ENCODE results near the gene MLLT6. TPM values are rescaled to one million over a fixed set of nuclear protein-coding genes. Genes with fewer than 3 reads are reported as not detected.

Gene MLLT6
- total and polyA plus RNA-seq, 2 of the 13 experiments (the other 11 are each of a cell fraction or from before 2014, with no cell fraction given) = 50.7 to 69.5 TPM

GRCh38 chr17:38701504-38702165 is 3.4 kb upstream of the MLLT6 start (continued):
- TF ChIP-seq ZNF225 (CRISPR knock-in tag; IDR thresholded peaks at IDR 0.05) (0 out of 2 replicates have a peak, but pooled peaks have one; percentile 5), ZNF605 (CRISPR knock-in tag; IDR thresholded peaks at IDR 0.05) (no peak), CAMTA2 (CRISPR knock-in tag; IDR thresholded peaks at IDR 0.05; ENCODE audit: borderline replicate concordance) (no peak), PAX8 (CRISPR knock-in tag; IDR thresholded peaks at IDR 0.05; ENCODE audit: borderline replicate concordance) (no peak; the same call in 1 of the 2 replicates), MAFF (IDR thresholded peaks at IDR 0.05; ENCODE audit: low read depth, low read length) (0 out of 2 replicates have a peak, but pooled peaks have one; percentile 11), ZNF430 (CRISPR knock-in tag; IDR thresholded peaks at IDR 0.05) (no peak), POLR2AphosphoS2 (IDR thresholded peaks at IDR 0.05; ENCODE audit: low read depth, low read length) (peak; percentile 44; the same call in 1 of the 2 replicates), ZNF678 (CRISPR knock-in tag; IDR thresholded peaks at IDR 0.05) (peak; percentile 93; the same call in 1 of the 2 replicates), ZNF414 (CRISPR knock-in tag; IDR thresholded peaks at IDR 0.05) (peak; percentile 83), ZFX (CRISPR knock-in tag; IDR thresholded peaks at IDR 0.05; ENCODE audit: low read depth) (peak; percentile 63), ZNF572 (CRISPR knock-in tag; IDR thresholded peaks at IDR 0.05) (0 out of 2 replicates have a peak, but pooled peaks have one; percentile 44), RAD21 (CRISPR knock-in tag; IDR thresholded peaks at IDR 0.05) (no peak), ZFP37 (CRISPR knock-in tag; IDR thresholded peaks at IDR 0.05; ENCODE audit: borderline replicate concordance) (0 out of 2 replicates have a peak, but pooled peaks have one; percentile 54), THAP11 (CRISPR knock-in tag; IDR thresholded peaks at IDR 0.05) (no peak; the same call in 1 of the 2 replicates), ZNF646 (CRISPR knock-in tag; IDR thresholded peaks at IDR 0.05) (no peak), FOXM1 (CRISPR knock-in tag; IDR thresholded peaks at IDR 0.05) (no peak), ZNF12 (CRISPR knock-in tag; IDR thresholded peaks at IDR 0.05) (no peak), ZNF597 (CRISPR knock-in tag; IDR thresholded peaks at IDR 0.05) (no peak), ZNF260 (CRISPR knock-in tag; IDR thresholded peaks at IDR 0.05; ENCODE audit: borderline replicate concordance, low read depth) (no peak), MXD3 (CRISPR knock-in tag; IDR thresholded peaks at IDR 0.05) (0 out of 2 replicates have a peak, but pooled peaks have one; percentile 6), NFKB2 (CRISPR knock-in tag; IDR thresholded peaks at IDR 0.05; ENCODE audit: borderline replicate concordance) (0 out of 2 replicates have a peak, but pooled peaks have one; percentile 9), ZEB1 (IDR thresholded peaks at IDR 0.05; ENCODE audit: insufficient replicate concordance, low read depth) (peak; percentile 56)

All from HepG2 (cell line).